HepG2 (cell line): ENCODE data around the gene PEAK3. TPM values are rescaled to one million over a fixed set of nuclear protein-coding genes. Genes with fewer than 3 reads are reported as not detected.

Experiments
- ARID2 ChIP-seq: sonication (generic); formaldehyde crosslinking; IDR thresholded peaks from 2 replicates; pipeline ENCODE4 v1.8.1; 2022; ENCODE audit warnings: mild to moderate bottlenecking, missing genetic modification reagents, borderline replicate concordance
- BRD4 ChIP-seq: sonication (generic); formaldehyde crosslinking; IDR thresholded peaks from 2 replicates; pipeline ENCODE4 v1.4.0; 2020; ENCODE audit warnings: missing genetic modification reagents
- HHEX ChIP-seq: IDR thresholded peaks from 2 replicates; pipeline ENCODE4 v1.6.1; 2016; ENCODE audit warnings: control low read depth
- HNRNPLL ChIP-seq: fragments of 200-400 bp; formaldehyde crosslinking; IDR thresholded peaks from 2 replicates; pipeline ENCODE4 v1.6.1; 2017; ENCODE audit warnings: mild to moderate bottlenecking, low read depth, low read length; ENCODE audit not compliant: poor library complexity, severe bottlenecking
- HOXA9 ChIP-seq: sonication (generic); formaldehyde crosslinking; IDR thresholded peaks from 2 replicates; pipeline ENCODE4 v1.8.1; 2022; ENCODE audit warnings: missing genetic modification reagents, mild to moderate bottlenecking, moderate library complexity, borderline replicate concordance
- ISX ChIP-seq: sonication (generic); formaldehyde crosslinking; conservative IDR thresholded peaks from 2 replicates; pipeline ENCODE4 v1.5.0; 2020; ENCODE audit warnings: missing genetic modification reagents
- MBD4 ChIP-seq: IDR thresholded peaks from 2 replicates; pipeline ENCODE4 v1.6.1; 2012; ENCODE audit warnings: low read length, inconsistent platforms, borderline replicate concordance
- NFATC3 ChIP-seq: sonication (generic); formaldehyde crosslinking; IDR thresholded peaks from 2 replicates; pipeline ENCODE4 v1.5.1; 2020; ENCODE audit warnings: mild to moderate bottlenecking, missing genetic modification reagents
- NONO ChIP-seq, 2 experiments: fragments of 450-650 bp in 1 of 2; sonication (generic) in 1 of 2; formaldehyde crosslinking in 1 of 2; IDR thresholded peaks in 1 of 2; conservative IDR thresholded peaks in 1 of 2; 2 replicates each; pipeline versions ENCODE4 v1.6.1 to v1.8.0; 2017 to 2022; ENCODE audit warnings: mild to moderate bottlenecking in 1 of 2, missing genetic modification reagents in 1 of 2, moderate library complexity in 1 of 2
- PAWR ChIP-seq: sonication (generic); formaldehyde crosslinking; IDR thresholded peaks from 2 replicates; pipeline ENCODE4 v1.4.0; 2020; ENCODE audit warnings: missing genetic modification reagents, mild to moderate bottlenecking, borderline replicate concordance
- PTBP1 ChIP-seq: fragments of 200-400 bp; formaldehyde crosslinking; IDR thresholded peaks from 2 replicates; pipeline ENCODE4 v1.6.1; 2018; ENCODE audit warnings: low read length, low read depth; ENCODE audit not compliant: poor library complexity, severe bottlenecking
- ZMYM2 ChIP-seq: sonication (generic); formaldehyde crosslinking; IDR thresholded peaks from 2 replicates; pipeline ENCODE4 v1.8.0; 2022; ENCODE audit warnings: mild to moderate bottlenecking, missing genetic modification reagents
- ZNF224 ChIP-seq: sonication (generic); formaldehyde crosslinking; IDR thresholded peaks from 2 replicates; pipeline ENCODE4 v1.5.0; 2020; ENCODE audit warnings: mild to moderate bottlenecking, missing genetic modification reagents
- ZNF629 ChIP-seq: sonication (generic); formaldehyde crosslinking; conservative IDR thresholded peaks from 2 replicates; pipeline ENCODE4 v1.5.0; 2020; ENCODE audit warnings: missing genetic modification reagents
- ZNF75D ChIP-seq: sonication (generic); formaldehyde crosslinking; IDR thresholded peaks from 2 replicates; pipeline ENCODE4 v1.8.1; 2023; ENCODE audit warnings: missing genetic modification reagents, mild to moderate bottlenecking, borderline replicate concordance
- polyA plus RNA-seq, 8 experiments: library from polyadenylated mRNA; depleted of rRNA in 3 of 8; stranded (reverse) in 7 of 8; unstranded in 1 of 8; fragments of >200 nt; fragmentation: Illumina TruSeq in 4 of 8; extraction: Trizol in 4 of 8; gene quantifications; 2 replicates each; pipeline versions ENCODE4 v1.2.1 to v1.2.3, GENCODE V29; 2011 to 2016; ENCODE audit warnings: low read depth in 4 of 8, missing spikeins in 1 of 8, mixed read lengths in 1 of 8; ENCODE audit not compliant: insufficient read depth in 1 of 8
- total RNA-seq, 5 experiments: library from RNA; depleted of rRNA; stranded (reverse); fragments of >200 nt; fragmentation: Illumina TruSeq; extraction: Trizol; gene quantifications; 2 replicates each; pipeline ENCODE4 v1.2.3, GENCODE V29; 2016; ENCODE audit warnings: low read depth in 1 of 5
- TF ChIP-seq, protein P1 (sequence below): sonication (generic); formaldehyde crosslinking; conservative IDR thresholded peaks from 2 replicates; pipeline ENCODE4 v1.4.0; 2020; ENCODE audit warnings: missing genetic modification reagents
- TF ChIP-seq, protein P2 (sequence below): sonication (generic); formaldehyde crosslinking; conservative IDR thresholded peaks from 2 replicates; pipeline ENCODE4 v1.4.0; 2020; ENCODE audit warnings: missing genetic modification reagents
- TF ChIP-seq, protein P3 (sequence below): sonication (generic); formaldehyde crosslinking; IDR thresholded peaks from 2 replicates; pipeline ENCODE4 v1.4.0; 2020; ENCODE audit warnings: missing genetic modification reagents, low read depth, mild to moderate bottlenecking, borderline replicate concordance
- TF ChIP-seq, protein P4 (sequence below): sonication (generic); formaldehyde crosslinking; IDR thresholded peaks from 2 replicates; pipeline ENCODE4 v1.5.0; 2020; ENCODE audit warnings: mild to moderate bottlenecking, missing genetic modification reagents
- TF ChIP-seq, protein P5 (sequence below): sonication (generic); formaldehyde crosslinking; IDR thresholded peaks from 2 replicates; pipeline ENCODE4 v1.4.0; 2020; ENCODE audit warnings: missing genetic modification reagents

Gene PEAK3
- total and polyA plus RNA-seq, 2 of the 13 experiments (the other 11 are each of a cell fraction or from before 2014, with no cell fraction given) = not detected

DNA sequence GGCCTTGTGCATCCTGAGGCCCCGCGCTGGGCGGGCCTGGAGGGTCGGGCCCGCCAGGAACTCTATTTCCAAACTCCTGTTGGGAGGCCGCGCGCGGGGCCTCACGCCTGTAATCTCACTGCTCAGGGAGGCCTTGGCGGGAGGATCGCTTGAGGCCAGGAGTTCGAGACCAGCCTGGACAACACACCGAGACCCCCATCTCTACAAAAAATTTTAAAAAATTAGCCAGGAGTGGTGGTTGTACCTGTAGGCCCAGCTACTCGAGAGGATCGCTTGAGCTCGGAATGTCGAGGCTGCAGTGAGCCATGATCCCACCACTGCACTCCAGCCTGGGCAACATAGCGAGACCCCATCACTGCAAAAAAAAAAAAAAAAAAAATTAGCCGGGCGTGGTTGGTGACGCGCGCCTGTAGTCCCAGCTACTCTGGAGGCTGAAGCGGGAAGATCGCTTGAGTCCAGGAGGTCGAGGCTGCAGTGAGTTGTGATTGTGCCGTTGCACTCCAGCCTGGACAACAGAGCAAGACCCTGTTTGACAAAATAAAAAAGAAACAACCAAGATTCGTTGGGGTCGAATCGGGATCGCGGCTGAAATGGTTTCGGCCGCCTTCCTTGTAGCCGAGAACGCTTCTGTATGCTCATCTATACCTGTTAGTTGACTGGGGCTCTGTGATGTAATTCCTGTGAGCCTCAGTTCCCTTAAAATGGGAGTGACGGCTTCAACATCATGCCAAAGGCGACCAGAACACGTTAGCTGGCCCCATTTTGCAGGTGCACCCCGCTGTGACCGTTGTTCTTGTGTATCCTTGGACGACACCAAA is 44.7 kb downstream of the PEAK3 start (continued):
- TF ChIP-seq, protein P1, sequence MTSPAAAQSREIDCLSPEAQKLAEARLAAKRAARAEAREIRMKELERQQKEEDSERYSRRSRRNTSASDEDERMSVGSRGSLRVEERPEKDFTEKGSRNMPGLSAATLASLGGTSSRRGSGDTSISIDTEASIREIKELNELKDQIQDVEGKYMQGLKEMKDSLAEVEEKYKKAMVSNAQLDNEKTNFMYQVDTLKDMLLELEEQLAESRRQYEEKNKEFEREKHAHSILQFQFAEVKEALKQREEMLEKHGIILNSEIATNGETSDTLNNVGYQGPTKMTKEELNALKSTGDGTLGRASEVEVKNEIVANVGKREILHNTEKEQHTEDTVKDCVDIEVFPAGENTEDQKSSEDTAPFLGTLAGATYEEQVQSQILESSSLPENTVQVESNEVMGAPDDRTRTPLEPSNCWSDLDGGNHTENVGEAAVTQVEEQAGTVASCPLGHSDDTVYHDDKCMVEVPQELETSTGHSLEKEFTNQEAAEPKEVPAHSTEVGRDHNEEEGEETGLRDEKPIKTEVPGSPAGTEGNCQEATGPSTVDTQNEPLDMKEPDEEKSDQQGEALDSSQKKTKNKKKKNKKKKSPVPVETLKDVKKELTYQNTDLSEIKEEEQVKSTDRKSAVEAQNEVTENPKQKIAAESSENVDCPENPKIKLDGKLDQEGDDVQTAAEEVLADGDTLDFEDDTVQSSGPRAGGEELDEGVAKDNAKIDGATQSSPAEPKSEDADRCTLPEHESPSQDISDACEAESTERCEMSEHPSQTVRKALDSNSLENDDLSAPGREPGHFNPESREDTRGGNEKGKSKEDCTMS (CRISPR knock-in tag) = no peak
- TF ChIP-seq MBD4 (no peak), HOXA9 (CRISPR knock-in tag) (no peak), NONO (IDR thresholded peaks at IDR 0.05) (no peak), NONO (CRISPR knock-in tag; conservative IDR thresholded peaks at IDR 0.05) (no peak), ZNF224 (CRISPR knock-in tag) (no peak), ZNF629 (peak; percentile 43), PTBP1 (no peak), ZMYM2 (CRISPR knock-in tag) (peak; percentile 71), PAWR (CRISPR knock-in tag) (no peak), ZNF75D (CRISPR knock-in tag) (no peak; the same call in 1 of the 2 replicates), HHEX (CRISPR knock-in tag) (no peak), ARID2 (CRISPR knock-in tag) (no peak; the same call in 1 of the 2 replicates), HNRNPLL (peak; percentile 6), BRD4 (CRISPR knock-in tag) (no peak), ISX (CRISPR knock-in tag) (no peak), NFATC3 (CRISPR knock-in tag) (no peak)
- TF ChIP-seq, protein P2, sequence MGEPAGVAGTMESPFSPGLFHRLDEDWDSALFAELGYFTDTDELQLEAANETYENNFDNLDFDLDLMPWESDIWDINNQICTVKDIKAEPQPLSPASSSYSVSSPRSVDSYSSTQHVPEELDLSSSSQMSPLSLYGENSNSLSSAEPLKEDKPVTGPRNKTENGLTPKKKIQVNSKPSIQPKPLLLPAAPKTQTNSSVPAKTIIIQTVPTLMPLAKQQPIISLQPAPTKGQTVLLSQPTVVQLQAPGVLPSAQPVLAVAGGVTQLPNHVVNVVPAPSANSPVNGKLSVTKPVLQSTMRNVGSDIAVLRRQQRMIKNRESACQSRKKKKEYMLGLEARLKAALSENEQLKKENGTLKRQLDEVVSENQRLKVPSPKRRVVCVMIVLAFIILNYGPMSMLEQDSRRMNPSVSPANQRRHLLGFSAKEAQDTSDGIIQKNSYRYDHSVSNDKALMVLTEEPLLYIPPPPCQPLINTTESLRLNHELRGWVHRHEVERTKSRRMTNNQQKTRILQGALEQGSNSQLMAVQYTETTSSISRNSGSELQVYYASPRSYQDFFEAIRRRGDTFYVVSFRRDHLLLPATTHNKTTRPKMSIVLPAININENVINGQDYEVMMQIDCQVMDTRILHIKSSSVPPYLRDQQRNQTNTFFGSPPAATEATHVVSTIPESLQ (CRISPR knock-in tag) = no peak
- TF ChIP-seq, protein P3, sequence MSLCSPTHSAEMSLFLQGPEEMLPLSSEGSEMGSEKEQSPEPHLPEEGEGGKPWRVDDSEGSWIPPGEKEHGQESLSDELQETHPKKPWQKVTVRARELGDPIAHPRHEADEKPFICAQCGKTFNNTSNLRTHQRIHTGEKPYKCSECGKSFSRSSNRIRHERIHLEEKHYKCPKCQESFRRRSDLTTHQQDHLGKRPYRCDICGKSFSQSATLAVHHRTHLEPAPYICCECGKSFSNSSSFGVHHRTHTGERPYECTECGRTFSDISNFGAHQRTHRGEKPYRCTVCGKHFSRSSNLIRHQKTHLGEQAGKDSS = no peak
- TF ChIP-seq, protein P4, sequence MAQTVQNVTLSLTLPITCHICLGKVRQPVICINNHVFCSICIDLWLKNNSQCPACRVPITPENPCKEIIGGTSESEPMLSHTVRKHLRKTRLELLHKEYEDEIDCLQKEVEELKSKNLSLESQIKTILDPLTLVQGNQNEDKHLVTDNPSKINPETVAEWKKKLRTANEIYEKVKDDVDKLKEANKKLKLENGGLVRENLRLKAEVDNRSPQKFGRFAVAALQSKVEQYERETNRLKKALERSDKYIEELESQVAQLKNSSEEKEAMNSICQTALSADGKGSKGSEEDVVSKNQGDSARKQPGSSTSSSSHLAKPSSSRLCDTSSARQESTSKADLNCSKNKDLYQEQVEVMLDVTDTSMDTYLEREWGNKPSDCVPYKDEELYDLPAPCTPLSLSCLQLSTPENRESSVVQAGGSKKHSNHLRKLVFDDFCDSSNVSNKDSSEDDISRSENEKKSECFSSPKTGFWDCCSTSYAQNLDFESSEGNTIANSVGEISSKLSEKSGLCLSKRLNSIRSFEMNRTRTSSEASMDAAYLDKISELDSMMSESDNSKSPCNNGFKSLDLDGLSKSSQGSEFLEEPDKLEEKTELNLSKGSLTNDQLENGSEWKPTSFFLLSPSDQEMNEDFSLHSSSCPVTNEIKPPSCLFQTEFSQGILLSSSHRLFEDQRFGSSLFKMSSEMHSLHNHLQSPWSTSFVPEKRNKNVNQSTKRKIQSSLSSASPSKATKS (CRISPR knock-in tag) = no peak
- TF ChIP-seq, protein P5, sequence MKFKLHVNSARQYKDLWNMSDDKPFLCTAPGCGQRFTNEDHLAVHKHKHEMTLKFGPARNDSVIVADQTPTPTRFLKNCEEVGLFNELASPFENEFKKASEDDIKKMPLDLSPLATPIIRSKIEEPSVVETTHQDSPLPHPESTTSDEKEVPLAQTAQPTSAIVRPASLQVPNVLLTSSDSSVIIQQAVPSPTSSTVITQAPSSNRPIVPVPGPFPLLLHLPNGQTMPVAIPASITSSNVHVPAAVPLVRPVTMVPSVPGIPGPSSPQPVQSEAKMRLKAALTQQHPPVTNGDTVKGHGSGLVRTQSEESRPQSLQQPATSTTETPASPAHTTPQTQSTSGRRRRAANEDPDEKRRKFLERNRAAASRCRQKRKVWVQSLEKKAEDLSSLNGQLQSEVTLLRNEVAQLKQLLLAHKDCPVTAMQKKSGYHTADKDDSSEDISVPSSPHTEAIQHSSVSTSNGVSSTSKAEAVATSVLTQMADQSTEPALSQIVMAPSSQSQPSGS (CRISPR knock-in tag) = no peak
